ENCODE results near the gene NUP107. TPM values are rescaled to one million over a fixed set of nuclear protein-coding genes. Genes with fewer than 3 reads are reported as not detected.

NUP107 gene
- total RNA-seq, 1 donor from 2014 or later: 18.7 TPM

DNA sequence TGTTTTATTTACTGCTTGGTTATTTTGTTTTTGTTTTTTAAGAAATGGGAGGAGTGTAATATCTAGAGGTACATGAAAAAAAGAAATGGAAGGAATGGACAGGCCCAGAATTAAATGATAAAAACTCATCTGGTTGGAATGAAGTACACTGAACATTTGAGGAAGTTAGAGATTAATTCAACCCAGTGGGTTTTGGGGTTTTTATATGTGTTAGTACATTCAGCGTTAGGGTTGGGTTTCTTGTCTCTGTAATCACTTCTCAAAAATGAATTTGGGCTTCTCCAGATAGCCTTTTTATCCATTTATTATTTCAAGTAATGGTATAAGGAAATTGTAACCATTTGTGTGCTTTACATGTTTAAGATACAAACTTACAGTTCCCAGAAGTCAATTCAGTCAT, 19.5 kb upstream of the NUP107 start:
- intact Hi-C loops (cut with micrococcal nuclease): loop anchor here (10.0 kb wide), 1 partner anchor 302 kb away; no protein-coding TSS in a partner anchor
- Histone ChIP-seq H3K4me3 (no peak overlapping the region), H3K9me3 (replicated peaks) (no peaks in the 10 kb centered on the region), H3K27ac (replicated peaks) (no peak overlapping the region), H3K36me3 (no peaks in the 10 kb centered on the region), H3K4me1 (peaks cover 17% of the 10 kb centered on the region), H3K27me3 (ENCODE audit: low read depth) (no peaks in the 10 kb centered on the region)
- no peak for DNase-seq
- no peak for TF ChIP-seq CTCF (IDR thresholded peaks at IDR 0.05; ENCODE audit: borderline replicate concordance)

DNA sequence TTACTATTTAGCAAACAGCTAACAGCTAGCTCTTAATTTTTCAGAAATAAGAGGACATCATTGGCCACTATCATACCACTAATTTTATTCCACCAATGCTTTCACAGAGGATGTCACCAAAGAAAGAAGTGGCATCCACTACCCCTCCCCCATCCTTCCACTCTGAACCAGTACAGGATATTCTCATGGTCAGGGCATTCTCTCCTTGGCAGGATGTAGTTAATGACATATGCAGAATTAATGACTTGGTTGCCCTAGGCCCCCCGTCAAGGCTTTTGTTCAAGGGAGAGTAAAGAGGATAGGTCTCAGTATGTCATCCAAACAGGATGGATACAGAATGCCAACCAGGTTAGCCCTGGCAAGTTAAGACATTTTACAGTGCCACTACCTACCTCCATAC, 18.9 kb upstream of the NUP107 start:
- H3K4me3 ChIP-seq: no peak overlapping the region
- H3K9me3 ChIP-seq (replicated peaks): no peaks in the 10 kb centered on the region
- no peaks in the 10 kb centered on the region for H3K36me3 ChIP-seq
- H3K27me3 ChIP-seq (ENCODE audit: low read depth): no peaks in the 10 kb centered on the region
- H3K27ac ChIP-seq (replicated peaks): no peak overlapping the region
- peaks cover 17% of the 10 kb centered on the region for H3K4me1 ChIP-seq
- DNase-seq: no peak
- no peak for TF ChIP-seq CTCF (IDR thresholded peaks at IDR 0.05; ENCODE audit: borderline replicate concordance)
- intact Hi-C loops (cut with micrococcal nuclease): loop anchor here (10.0 kb wide), 1 partner anchor 303 kb away; no protein-coding TSS in a partner anchor

- Histone ChIP-seq H3K27me3 (ENCODE audit: low read depth) (no peaks in the 10 kb centered on the region), H3K36me3 (no peaks in the 10 kb centered on the region), H3K4me1 (peaks cover 5% of the 10 kb centered on the region), H3K4me3 (no peak overlapping the region), H3K27ac (replicated peaks) (no peak overlapping the region), H3K9me3 (replicated peaks) (no peaks in the 10 kb centered on the region)
- no peak for DNase-seq
- intact Hi-C loops (cut with micrococcal nuclease): no loop called here
- TF ChIP-seq CTCF (IDR thresholded peaks at IDR 0.05; ENCODE audit: borderline replicate concordance): no peak
Measured at GRCh38 chr12:68671179-68671578, 15.6 kb upstream of the NUP107 start.

GRCh38 chr12:68673788-68674187, 13.0 kb upstream of the NUP107 start:
- Histone ChIP-seq H3K4me3 (no peak overlapping the region), H3K36me3 (no peaks in the 10 kb centered on the region), H3K4me1 (no peaks in the 10 kb centered on the region), H3K9me3 (replicated peaks) (no peaks in the 10 kb centered on the region), H3K27me3 (ENCODE audit: low read depth) (no peaks in the 10 kb centered on the region), H3K27ac (replicated peaks) (no peak overlapping the region)
- DNase-seq: no peak
- no peak for TF ChIP-seq CTCF (IDR thresholded peaks at IDR 0.05; ENCODE audit: borderline replicate concordance)
- intact Hi-C loops (cut with micrococcal nuclease): no loop called here

- no peak overlapping the region for H3K4me3 ChIP-seq
- DNase-seq: no peak
- no peaks in the 10 kb centered on the region for H3K9me3 ChIP-seq (replicated peaks)
- H3K27me3 ChIP-seq (ENCODE audit: low read depth): no peaks in the 10 kb centered on the region
- H3K4me1 ChIP-seq: no peaks in the 10 kb centered on the region
- no peak overlapping the region for H3K27ac ChIP-seq (replicated peaks)
- TF ChIP-seq CTCF (IDR thresholded peaks at IDR 0.05; ENCODE audit: borderline replicate concordance): no peak
- intact Hi-C loops (cut with micrococcal nuclease): no loop called here
- H3K36me3 ChIP-seq: no peaks in the 10 kb centered on the region
Measured at GRCh38 chr12:68674376-68674775, 12.4 kb upstream of the NUP107 start.

Measured in left ventricle myocardium inferior (tissue), 1 donor.